DND-41 (cell line): Measurements from ENCODE around the gene LRRN4.

Source experiments
- EZH2 ChIP-seq: IDR thresholded peaks from 3 replicates; pipeline ENCODE4 v1.6.1; 2012; ENCODE audit warnings: borderline replicate concordance, low read depth, mild to moderate bottlenecking, moderate library complexity, low read length, inconsistent platforms; ENCODE audit not compliant: severe bottlenecking
- TF ChIP-seq, protein P1 (sequence below): IDR thresholded peaks from 2 replicates; pipeline ENCODE4 v1.5.1; 2012; ENCODE audit warnings: borderline replicate concordance, low read length, moderate library complexity, mild to moderate bottlenecking; ENCODE audit not compliant: poor library complexity, severe bottlenecking; ENCODE audit errors: extremely low read depth

DNA sequence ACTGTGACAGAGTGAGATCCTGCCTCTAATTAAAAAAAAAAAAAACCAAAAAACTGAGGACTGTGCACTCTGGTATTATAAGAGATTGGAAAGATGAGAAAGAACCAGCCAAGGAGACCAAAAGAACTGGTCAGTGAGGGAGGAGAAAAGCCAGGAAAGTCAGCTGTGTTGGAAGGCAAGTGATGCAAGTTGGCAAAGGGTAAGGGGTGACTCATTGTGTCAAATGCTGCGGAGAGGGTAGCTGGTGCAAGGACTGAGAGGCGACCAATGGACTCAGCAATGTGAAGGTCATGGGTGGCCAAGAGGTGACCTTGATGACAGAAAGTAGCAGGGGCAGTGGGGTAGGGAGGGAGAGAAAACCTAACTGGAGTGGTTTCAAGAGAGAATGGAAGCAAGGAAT lies 27.4 kb upstream of the LRRN4 start:
- TF ChIP-seq, protein P1, sequence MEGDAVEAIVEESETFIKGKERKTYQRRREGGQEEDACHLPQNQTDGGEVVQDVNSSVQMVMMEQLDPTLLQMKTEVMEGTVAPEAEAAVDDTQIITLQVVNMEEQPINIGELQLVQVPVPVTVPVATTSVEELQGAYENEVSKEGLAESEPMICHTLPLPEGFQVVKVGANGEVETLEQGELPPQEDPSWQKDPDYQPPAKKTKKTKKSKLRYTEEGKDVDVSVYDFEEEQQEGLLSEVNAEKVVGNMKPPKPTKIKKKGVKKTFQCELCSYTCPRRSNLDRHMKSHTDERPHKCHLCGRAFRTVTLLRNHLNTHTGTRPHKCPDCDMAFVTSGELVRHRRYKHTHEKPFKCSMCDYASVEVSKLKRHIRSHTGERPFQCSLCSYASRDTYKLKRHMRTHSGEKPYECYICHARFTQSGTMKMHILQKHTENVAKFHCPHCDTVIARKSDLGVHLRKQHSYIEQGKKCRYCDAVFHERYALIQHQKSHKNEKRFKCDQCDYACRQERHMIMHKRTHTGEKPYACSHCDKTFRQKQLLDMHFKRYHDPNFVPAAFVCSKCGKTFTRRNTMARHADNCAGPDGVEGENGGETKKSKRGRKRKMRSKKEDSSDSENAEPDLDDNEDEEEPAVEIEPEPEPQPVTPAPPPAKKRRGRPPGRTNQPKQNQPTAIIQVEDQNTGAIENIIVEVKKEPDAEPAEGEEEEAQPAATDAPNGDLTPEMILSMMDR = no peak
- TF ChIP-seq EZH2 = no peak
